Brain microvascular endothelial cell (primary cell): Measurements from ENCODE around the gene CDC7.

Source experiments
- DNase-seq: peaks from one replicate; pipeline ENCODE4 v3.0.0-alpha.2; 2020
- H3K27ac ChIP-seq: fragments of 250-450 bp; sonication (Bioruptor Pico); 2 replicates; pipeline ENCODE4 v1.5.1; 2020; ENCODE audit warnings: mild to moderate bottlenecking, moderate library complexity
- H3K27me3 ChIP-seq: fragments of 250-450 bp; sonication (Bioruptor Pico); replicated peaks from 2 replicates; pipeline ENCODE4 v1.5.1; 2020; ENCODE audit warnings: mild to moderate bottlenecking
- H3K36me3 ChIP-seq: fragments of 250-450 bp; sonication (Bioruptor Pico); replicated peaks from 2 replicates; pipeline ENCODE4 v1.5.1; 2020; ENCODE audit warnings: mild to moderate bottlenecking
- H3K4me3 ChIP-seq: 2 replicates; pipeline ENCODE4 v1.5.1; 2011; ENCODE audit warnings: low read depth, mild to moderate bottlenecking, control low read depth, low read length, moderate library complexity
- CTCF ChIP-seq: IDR thresholded peaks from 2 replicates; pipeline ENCODE4 v1.5.1; 2011; ENCODE audit warnings: low read depth, mild to moderate bottlenecking, moderate library complexity, low read length, control low read depth, inconsistent platforms; ENCODE audit errors: missing control alignments
- in situ Hi-C: cut with HindIII; loops from 2 replicates; pipeline ENCODE4 v1.10.0; 2017; ENCODE audit warnings: low sequenced_read_pairs, low pct_ligation_motif_present

CDC7 gene

DNA sequence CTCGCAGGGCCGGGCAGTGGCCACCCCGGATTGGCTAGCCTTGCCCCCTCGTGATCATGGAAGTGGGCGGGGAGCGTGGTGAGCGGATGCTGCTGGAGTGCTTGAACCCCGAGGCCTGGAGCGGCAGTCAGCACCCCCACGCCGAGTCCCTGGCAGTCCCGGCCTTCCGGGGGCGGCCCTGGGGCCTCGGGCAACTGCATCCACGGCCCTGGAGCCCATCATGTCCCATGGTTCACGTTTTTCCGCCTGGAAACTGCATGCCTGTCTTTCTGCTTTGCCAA is 45.6 kb downstream of the CDC7 start:
- H3K27ac ChIP-seq: no peak overlapping the region
- H3K27me3 ChIP-seq: peaks cover 3% of the 10 kb centered on the region
- DNase-seq: no peak
- TF ChIP-seq CTCF: no peak
- no peaks in the 10 kb centered on the region for H3K36me3 ChIP-seq
- in situ Hi-C loops: no loop called here
- no peak overlapping the region for H3K4me3 ChIP-seq

DNA sequence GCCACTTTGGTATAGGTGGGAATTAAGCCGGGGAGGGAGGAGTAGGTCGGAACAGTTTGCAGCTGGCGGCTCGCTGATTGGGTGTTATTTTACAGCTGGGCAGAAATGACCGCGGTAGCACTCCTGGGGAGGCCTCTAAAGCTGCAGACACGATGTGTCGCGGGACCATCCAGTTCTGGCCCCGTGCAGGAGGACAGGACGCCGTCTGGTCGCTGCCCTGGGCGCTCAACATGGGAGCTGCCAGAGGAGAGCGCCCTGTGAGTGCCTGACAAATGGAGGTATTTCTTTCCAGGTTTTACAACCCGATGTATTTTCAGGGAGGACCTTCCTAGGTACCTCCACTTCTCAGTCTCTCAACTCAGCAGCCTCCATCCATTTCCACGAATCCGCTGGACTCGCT is 46.2 kb downstream of the CDC7 start:
- H3K27ac ChIP-seq: no peak overlapping the region
- in situ Hi-C loops: no loop called here

DNA sequence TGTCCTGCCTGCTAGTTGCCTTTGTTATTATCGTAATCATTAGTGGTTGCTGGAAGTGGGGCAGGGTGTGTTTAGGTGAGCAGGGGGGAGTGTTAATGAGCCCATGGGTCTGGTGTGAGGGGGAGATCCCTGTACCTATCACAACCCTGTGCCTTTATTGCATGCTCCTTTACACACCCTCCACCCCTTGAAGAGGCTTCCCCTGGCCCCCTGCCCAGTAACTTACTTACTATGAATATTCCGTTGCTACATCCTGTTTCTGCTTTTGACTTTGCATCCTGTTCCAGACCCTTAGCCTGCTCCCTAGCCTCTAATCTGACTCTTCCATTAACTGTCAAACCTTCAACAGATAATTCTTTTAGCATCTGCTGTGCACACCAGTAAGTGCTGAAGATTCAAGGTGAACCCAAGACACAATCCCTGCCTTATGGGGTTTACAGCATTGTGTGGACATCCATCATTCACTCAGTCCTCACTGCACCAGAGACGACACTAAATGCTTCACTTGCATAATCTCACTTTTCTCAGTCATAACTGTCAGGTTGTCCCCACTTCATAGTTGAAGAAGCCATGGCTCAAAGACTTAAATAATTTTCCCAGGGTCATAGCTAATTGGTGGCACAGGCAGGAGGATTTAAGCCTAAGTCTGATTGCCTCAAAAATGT is 47.9 kb downstream of the CDC7 start:
- in situ Hi-C loops: no loop called here
- no peak for DNase-seq
- Histone ChIP-seq H3K36me3 (no peaks in the 10 kb centered on the region), H3K27ac (no peak overlapping the region), H3K4me3 (no peak overlapping the region), H3K27me3 (peaks cover 3% of the 10 kb centered on the region)
- TF ChIP-seq CTCF: no peak

More for the DNA sequence above, 46.2 kb downstream of the CDC7 start:
- no peak for DNase-seq
- H3K27me3 ChIP-seq: peaks cover 3% of the 10 kb centered on the region
- no peak for TF ChIP-seq CTCF
- H3K4me3 ChIP-seq: no peak overlapping the region
- H3K36me3 ChIP-seq: no peaks in the 10 kb centered on the region

DNA sequence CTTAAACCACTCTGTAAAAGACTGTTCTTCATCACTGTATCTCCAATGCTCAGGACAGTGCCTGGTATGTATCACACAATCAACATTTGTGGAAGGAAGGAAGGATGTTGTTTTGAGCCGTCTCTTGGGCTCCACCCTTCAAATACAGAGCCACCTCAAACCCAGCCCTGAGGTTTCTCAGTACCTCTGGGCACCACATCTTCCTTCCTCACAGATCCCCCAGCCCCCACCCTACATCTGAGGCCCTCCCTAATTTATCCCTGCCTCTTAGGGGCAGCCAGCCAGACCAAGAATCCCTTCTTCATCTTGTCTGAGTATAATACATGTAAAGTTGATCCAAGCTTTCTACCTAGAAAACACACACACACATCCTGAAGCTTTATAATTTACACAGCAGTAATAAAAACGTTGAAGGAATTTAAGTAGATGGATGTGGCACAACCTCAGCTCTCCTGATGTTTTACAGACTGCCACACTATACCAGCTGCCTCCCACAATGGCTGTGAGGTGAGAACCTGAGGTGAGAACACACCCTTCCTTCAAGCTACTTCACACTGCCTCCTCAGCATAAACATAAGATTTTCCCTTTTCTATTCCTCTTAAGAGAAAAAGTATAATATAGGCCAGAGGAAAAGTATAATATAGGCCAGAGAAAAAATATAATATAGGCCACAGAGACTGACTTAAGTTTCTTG is 48.5 kb downstream of the CDC7 start:
- DNase-seq: no peak
- Histone ChIP-seq H3K4me3 (no peak overlapping the region), H3K27ac (no peak overlapping the region), H3K36me3 (no peaks in the 10 kb centered on the region), H3K27me3 (peaks cover 3% of the 10 kb centered on the region)
- in situ Hi-C loops: no loop called here
- no peak for TF ChIP-seq CTCF

DNA sequence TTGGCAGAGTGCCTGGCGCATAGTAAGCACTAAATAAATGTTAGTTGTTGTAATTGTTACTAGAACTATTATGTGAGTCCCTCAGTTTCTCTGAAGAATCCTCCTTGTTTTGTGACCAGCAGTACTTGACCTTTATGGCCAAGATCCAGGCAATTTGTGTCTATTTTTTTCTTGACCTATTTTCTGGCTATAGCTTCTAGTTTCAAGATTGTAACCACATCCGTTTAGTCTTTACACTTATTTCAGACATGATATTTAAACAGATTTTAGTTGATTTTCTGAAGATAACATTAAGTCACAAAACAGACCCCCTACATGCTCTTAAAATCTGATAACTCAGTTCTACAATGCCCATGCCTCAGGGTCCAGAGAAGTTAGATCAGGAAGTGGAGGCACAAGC is 50.3 kb downstream of the CDC7 start:
- TF ChIP-seq CTCF: no peak
- Histone ChIP-seq H3K27ac (no peak overlapping the region), H3K4me3 (no peak overlapping the region), H3K27me3 (no peaks in the 10 kb centered on the region), H3K36me3 (no peaks in the 10 kb centered on the region)
- in situ Hi-C loops: no loop called here
- no peak for DNase-seq

DNA sequence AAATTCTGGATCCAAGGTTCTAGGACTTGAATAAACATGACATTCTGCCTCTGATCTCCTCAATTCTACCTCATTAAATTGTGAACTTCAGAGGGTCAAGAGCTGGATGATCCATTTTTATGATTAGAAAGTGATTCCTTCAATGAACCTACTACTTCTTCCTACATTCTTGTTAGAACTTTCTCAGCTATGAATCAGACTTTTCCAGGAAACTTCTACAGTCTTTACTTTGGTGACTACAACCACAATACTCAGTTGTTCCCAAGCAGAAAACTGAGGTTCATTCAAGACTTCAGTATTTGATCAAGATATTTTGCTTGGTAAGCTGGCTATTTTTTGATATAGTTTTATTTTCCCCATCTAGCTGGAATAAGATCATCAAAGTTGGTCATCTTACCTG is 51.4 kb downstream of the CDC7 start:
- Histone ChIP-seq H3K36me3 (no peaks in the 10 kb centered on the region), H3K4me3 (no peak overlapping the region), H3K27ac (no peak overlapping the region), H3K27me3 (no peaks in the 10 kb centered on the region)
- in situ Hi-C loops: no loop called here
- TF ChIP-seq CTCF: no peak
- DNase-seq: no peak
